ENCODE data around the gene CCNL2.

The CCNL2 gene

GRCh38 chr1:1351511-1352427, 47.4 kb downstream of the CCNL2 start:
- Histone ChIP-seq H4K91ac (ENCODE audit: low read depth, low read length, poor library complexity) (peak overlapping the region; percentile 72), H2AFZ (ENCODE audit: low read length) (no peak overlapping the region), H3K27me3 (ENCODE audit: control insufficient read depth in 3 of 3, insufficient read depth in 3 of 3, low read depth in 1 of 3, low read length in 3 of 3) (peaks cover 0 to 25% (median 14%) of the 10 kb centered on the region in 3 experiments), H2BK120ac (ENCODE audit: low read depth, low read length) (no peak overlapping the region), H3K4me1 (ENCODE audit: control insufficient read depth in 2 of 2, insufficient read depth in 1 of 2, low read depth in 1 of 2, low read length in 2 of 2) (peaks cover 26 to 39% of the 10 kb centered on the region in 2 donors), H3K14ac (ENCODE audit: low read length) (peak overlapping the region; percentile 71), H3K4me3 (ENCODE audit: low read length in 2 of 2) (peak overlapping the region in 1 of 2 donors; percentile 30), H3K79me1 (ENCODE audit: low read depth, low read length) (peaks cover 15% of the 10 kb centered on the region), H3K4me2 (ENCODE audit: insufficient read depth, low read length, poor library complexity, severe bottlenecking) (peak overlapping the region; percentile 33), H2BK5ac (ENCODE audit: low read length) (peak overlapping the region; percentile 66), H2BK15ac (ENCODE audit: low read length) (no peak overlapping the region), H3K36me3 (replicated peaks in 1 of 2; ENCODE audit: control insufficient read depth in 2 of 2, insufficient read depth in 2 of 2, low read length in 2 of 2) (peaks cover 2 to 5% of the 10 kb centered on the region in 2 donors), H3K9me3 (replicated peaks in 1 of 2; ENCODE audit: control insufficient read depth in 2 of 2, insufficient read depth in 1 of 2, low read depth in 1 of 2, low read length in 2 of 2) (peaks cover 0 to 3% of the 10 kb centered on the region in 2 donors), H4K8ac (ENCODE audit: low read depth, low read length) (no peak overlapping the region), H3K23ac (ENCODE audit: low read depth, low read length, poor library complexity) (peak overlapping the region; percentile 29), H2AK5ac (ENCODE audit: low read depth, low read length) (peak overlapping the region; percentile 94), H3K4ac (ENCODE audit: low read length) (no peak overlapping the region), H3K27ac (replicated peaks; ENCODE audit: low read length) (peak overlapping the region; percentile 16), H2BK12ac (ENCODE audit: low read length) (peak overlapping the region; percentile 10), H3K9ac (ENCODE audit: low read depth, low read length, poor library complexity) (peak overlapping the region; percentile 60), H3K18ac (ENCODE audit: low read length) (peak overlapping the region; percentile 76)
- WGBS, 2 donors (ENCODE audit: extremely low coverage in 2 of 2, insufficient read length in 2 of 2, insufficient replicate concordance in 1 of 2), result no CpG with 5 or more reads among the region's 29 CpGs
- no peak for DNase-seq (ENCODE audit: low spot score)

- Histone ChIP-seq H3K4me1 (ENCODE audit: control insufficient read depth in 2 of 2, insufficient read depth in 1 of 2, low read depth in 1 of 2, low read length in 2 of 2) (peaks cover 24 to 34% of the 10 kb centered on the region in 2 donors), H2BK5ac (ENCODE audit: low read length) (peak within 1 kb of the TSS; percentile 99), H3K23ac (ENCODE audit: low read depth, low read length, poor library complexity) (peak within 1 kb of the TSS; percentile 98), H2AK5ac (ENCODE audit: low read depth, low read length) (peak within 1 kb of the TSS; percentile 97), H3K14ac (ENCODE audit: low read length) (peak within 1 kb of the TSS; percentile 97), H3K4me2 (ENCODE audit: insufficient read depth, low read length, poor library complexity, severe bottlenecking) (peak within 1 kb of the TSS; percentile 100), H2BK15ac (ENCODE audit: low read length) (peak within 1 kb of the TSS; percentile 67), H2AFZ (ENCODE audit: low read length) (peak within 1 kb of the TSS; percentile 93), H3K36me3 (replicated peaks in 1 of 2; ENCODE audit: control insufficient read depth in 2 of 2, insufficient read depth in 2 of 2, low read length in 2 of 2) (peaks cover 2 to 5% of the 10 kb centered on the region in 2 donors), H3K27ac (replicated peaks; ENCODE audit: low read length) (peak within 1 kb of the TSS; percentile 84), H3K4ac (ENCODE audit: low read length) (no peak within 1 kb of the TSS), H3K9ac (ENCODE audit: low read depth, low read length, poor library complexity) (peak within 1 kb of the TSS; percentile 99), H3K4me3 (ENCODE audit: low read length in 2 of 2) (peak within 1 kb of the TSS; percentile 96 to 99), H4K91ac (ENCODE audit: low read depth, low read length, poor library complexity) (peak within 1 kb of the TSS; percentile 97), H4K8ac (ENCODE audit: low read depth, low read length) (peak within 1 kb of the TSS; percentile 65), H2BK120ac (ENCODE audit: low read depth, low read length) (no peak within 1 kb of the TSS), H3K79me1 (ENCODE audit: low read depth, low read length) (peaks cover 29% of the 10 kb centered on the region), H3K9me3 (replicated peaks in 1 of 2; ENCODE audit: control insufficient read depth in 2 of 2, insufficient read depth in 1 of 2, low read depth in 1 of 2, low read length in 2 of 2) (peaks cover 0 to 3% of the 10 kb centered on the region in 2 donors), H2BK12ac (ENCODE audit: low read length) (peak within 1 kb of the TSS; percentile 84), H3K18ac (ENCODE audit: low read length) (peak within 1 kb of the TSS; percentile 99), H3K27me3 (ENCODE audit: control insufficient read depth in 3 of 3, insufficient read depth in 3 of 3, low read depth in 1 of 3, low read length in 3 of 3) (peaks cover 0 to 14% (median 6%) of the 10 kb centered on the region in 3 experiments)
- WGBS, 2 donors (ENCODE audit: extremely low coverage in 2 of 2, insufficient read length in 2 of 2, insufficient replicate concordance in 1 of 2), result no CpG with 5 or more reads among the region's 122 CpGs
- DNase-seq (ENCODE audit: low spot score), result peak; percentile 69
Observed at GRCh38 chr1:1349256-1350012, 49.7 kb downstream of the CCNL2 start, which contains the start of gene DVL1. Gene DVL1, minus strand, starts transcription at chr1:1349418. Its CDS starts 353 bp downstream, at chr1:1349065.

- peak overlapping the region; percentile 99 for H3K9ac ChIP-seq (ENCODE audit: low read depth, low read length, poor library complexity)
- H2AK5ac ChIP-seq (ENCODE audit: low read depth, low read length), result peak overlapping the region; percentile 88
- peaks cover 0 to 3% of the 10 kb centered on the region in 2 donors for H3K9me3 ChIP-seq (replicated peaks in 1 of 2; ENCODE audit: control insufficient read depth in 2 of 2, insufficient read depth in 1 of 2, low read depth in 1 of 2, low read length in 2 of 2)
- peak overlapping the region; percentile 94 for H3K18ac ChIP-seq (ENCODE audit: low read length)
- H3K79me1 ChIP-seq (ENCODE audit: low read depth, low read length), result peaks cover 33% of the 10 kb centered on the region
- H4K8ac ChIP-seq (ENCODE audit: low read depth, low read length), result peak overlapping the region; percentile 65
- H3K14ac ChIP-seq (ENCODE audit: low read length), result peak overlapping the region; percentile 97
- peak overlapping the region; percentile 100 for H3K4me2 ChIP-seq (ENCODE audit: insufficient read depth, low read length, poor library complexity, severe bottlenecking)
- no peak overlapping the region for H3K4ac ChIP-seq (ENCODE audit: low read length)
- peak overlapping the region; percentile 83 to 96 for H3K4me3 ChIP-seq (ENCODE audit: low read length in 2 of 2)
- peak overlapping the region; percentile 67 for H2BK15ac ChIP-seq (ENCODE audit: low read length)
- peaks cover 24 to 27% of the 10 kb centered on the region in 2 donors for H3K4me1 ChIP-seq (ENCODE audit: control insufficient read depth in 2 of 2, insufficient read depth in 1 of 2, low read depth in 1 of 2, low read length in 2 of 2)
- DNase-seq (ENCODE audit: low spot score), result no peak
- H3K36me3 ChIP-seq (replicated peaks in 1 of 2; ENCODE audit: control insufficient read depth in 2 of 2, insufficient read depth in 2 of 2, low read length in 2 of 2), result peaks cover 2 to 5% of the 10 kb centered on the region in 2 donors
- no peak overlapping the region for H3K27ac ChIP-seq (replicated peaks; ENCODE audit: low read length)
- no peak overlapping the region for H2BK12ac ChIP-seq (ENCODE audit: low read length)
- H3K23ac ChIP-seq (ENCODE audit: low read depth, low read length, poor library complexity), result peak overlapping the region; percentile 98
- no peak overlapping the region for H2BK120ac ChIP-seq (ENCODE audit: low read depth, low read length)
- peaks cover 0 to 6% (median 1%) of the 10 kb centered on the region in 3 experiments for H3K27me3 ChIP-seq (ENCODE audit: control insufficient read depth in 3 of 3, insufficient read depth in 3 of 3, low read depth in 1 of 3, low read length in 3 of 3)
- no peak overlapping the region for H4K91ac ChIP-seq (ENCODE audit: low read depth, low read length, poor library complexity)
- no CpG with 5 or more reads among the region's 109 CpGs for WGBS, 2 donors (ENCODE audit: extremely low coverage in 2 of 2, insufficient read length in 2 of 2, insufficient replicate concordance in 1 of 2)
- peak overlapping the region; percentile 82 for H2BK5ac ChIP-seq (ENCODE audit: low read length)
- H2AFZ ChIP-seq (ENCODE audit: low read length), result peak overlapping the region; percentile 80
Observed at GRCh38 chr1:1348420-1349255, 50.5 kb downstream of the CCNL2 start.
